GM12878 (cell line): Measurements from ENCODE around the gene NPLOC4. TPM values are rescaled to one million over a fixed set of nuclear protein-coding genes. Genes with fewer than 3 reads are reported as not detected.

ENCODE experiments used
- ATAC-seq: fragments of 200-7000 bp; cut with Tn5 transposase; 3 replicates; pipeline ENCODE4 v1.9.1; 2020; ENCODE audit warnings: mild to moderate bottlenecking, moderate library complexity
- BruUV-seq: library from RNA; stranded (reverse); fragments of 400-500 nt; replicated peaks from 2 replicates; lab custom pipeline; 2021; lab: Mats Ljungman, UMichigan
- CTCF ChIA-PET: fragments of 300-600 bp; sonication (Branson Sonifier 250); formaldehyde crosslinking; extraction: SDS; loops from one replicate; lab custom pipeline; 2021; ENCODE audit warnings: inconsistent platforms; lab: Yijun Ruan, JAX
- POLR2A ChIA-PET: fragments of 350-600 bp; formaldehyde crosslinking; extraction: SDS; loops from one replicate; lab custom pipeline; 2021; ENCODE audit warnings: inconsistent platforms; lab: Charles Lee
- RAD21 ChIA-PET: fragments of 300-600 bp; sonication (Branson Sonifier 250); formaldehyde crosslinking; loops from one replicate; lab custom pipeline; 2023; ENCODE audit warnings: antibody characterized with exemption; ENCODE audit not compliant: unreplicated experiment; lab: Charles Lee
- SMC1A ChIA-PET: fragments of 300-600 bp; sonication (Branson Sonifier 250); formaldehyde crosslinking; loops from one replicate; lab custom pipeline; 2023; ENCODE audit not compliant: unreplicated experiment, uncharacterized antibody; lab: Charles Lee
- DNase-seq: peaks from one replicate; pipeline ENCODE4 v3.0.0-alpha.2; 2011; ENCODE audit warnings: low read depth, low spot score
- FAIRE-seq: peaks from 3 replicates; lab custom pipeline; 2011; peaks lifted over from hg19 to GRCh38; lab: Jason Lieb, UNC
- H2AFZ ChIP-seq: 2 replicates; pipeline ENCODE4 v1.6.0; 2011; ENCODE audit warnings: low read depth, low read length, control low read depth; ENCODE audit not compliant: control insufficient read depth
- H3K27ac ChIP-seq: 2 replicates; pipeline ENCODE4 v1.5.1; 2011; ENCODE audit warnings: control low read depth; ENCODE audit not compliant: control insufficient read depth, insufficient read depth
- H3K27me3 ChIP-seq, 2 experiments: replicated peaks in 1 of 2; 2 replicates each; pipeline versions ENCODE4 v1.6.0 to v1.6.1; 2011; ENCODE audit warnings: low read length in 1 of 2; ENCODE audit not compliant: control insufficient read depth in 2 of 2, insufficient read depth in 2 of 2
- H3K36me3 ChIP-seq, 2 experiments: 2 replicates each; pipeline ENCODE4 v1.5.1; 2011; ENCODE audit warnings: low read length in 1 of 2; ENCODE audit not compliant: control insufficient read depth in 2 of 2, insufficient read depth in 2 of 2
- H3K4me1 ChIP-seq: 2 replicates; pipeline ENCODE4 v1.6.1; 2011; ENCODE audit warnings: mild to moderate bottlenecking, low read length, moderate library complexity, mixed read lengths; ENCODE audit not compliant: control insufficient read depth, insufficient read depth
- H3K4me2 ChIP-seq: 2 replicates; pipeline ENCODE4 v1.6.0; 2011; ENCODE audit warnings: control low read depth; ENCODE audit not compliant: control insufficient read depth, insufficient read depth
- H3K4me3 ChIP-seq: fragments of 200-600 bp; sonication (generic); 2 replicates; pipeline ENCODE4 v1.5.1; 2016
- H3K79me2 ChIP-seq: 2 replicates; pipeline ENCODE4 v1.6.0; 2011; ENCODE audit warnings: low read length; ENCODE audit not compliant: control insufficient read depth, insufficient read depth
- H3K9ac ChIP-seq: 2 replicates; pipeline ENCODE4 v1.8.0; 2011; ENCODE audit warnings: low read length, control low read depth, mixed read lengths; ENCODE audit not compliant: control insufficient read depth, insufficient read depth
- H3K9me3 ChIP-seq: replicated peaks from 3 replicates; pipeline ENCODE4 v1.5.1; 2011; ENCODE audit warnings: mild to moderate bottlenecking, low read length; ENCODE audit not compliant: control insufficient read depth, insufficient read depth
- H4K20me1 ChIP-seq: 2 replicates; pipeline ENCODE4 v1.6.0; 2011; ENCODE audit not compliant: control insufficient read depth, insufficient read depth
- HCFC1 ChIP-seq: fragments of 150-350 bp; IDR thresholded peaks from 2 replicates; pipeline ENCODE4 v1.6.1; 2014; ENCODE audit warnings: low read length
- SPI1 ChIP-seq: IDR thresholded peaks from 2 replicates; pipeline ENCODE4 v1.6.1; 2011; ENCODE audit warnings: low read depth, mild to moderate bottlenecking, low read length, moderate library complexity, borderline replicate concordance; ENCODE audit not compliant: insufficient read depth
- STAT3 ChIP-seq: IDR thresholded peaks from 2 replicates; pipeline ENCODE4 v1.6.1; 2011; ENCODE audit warnings: low read depth, low read length, improper control_type of control experiment
- ZNF274 ChIP-seq: IDR thresholded peaks from one replicate; pipeline ENCODE4 v1.8.0; 2011; ENCODE audit not compliant: insufficient read length, insufficient read depth
- WGBS: methylation state at CpG from one replicate; pipeline ENCODE4 v1.1.6; 2016; ENCODE audit warnings: low lambda C conversion rate; ENCODE audit not compliant: insufficient replicate concordance, insufficient coverage; ENCODE audit errors: missing lambda C conversion rate; 5-methylcytosine and 5-hydroxymethylcytosine counted together
- in situ Hi-C: fragments of 300-500 bp; cut with MboI; formaldehyde crosslinking; loops from 9 replicates; pipeline ENCODE4 v1.14.3; 2018; ENCODE audit warnings: mixed read lengths
- intact Hi-C: fragments of 100-400 bp; cut with micrococcal nuclease; formaldehyde crosslinking; loops from one replicate; pipeline ENCODE4 v1.14.2; 2022; ENCODE audit not compliant: unreplicated experiment
- polyA plus RNA-seq, 11 experiments: library from polyadenylated mRNA; depleted of rRNA in 4 of 11; unstranded in 6 of 11; stranded (reverse) in 5 of 11; fragments of >200 nt; fragmentation: Nextera tagmentation in 4 of 11; fragmentation: Illumina TruSeq in 1 of 11; extraction: Ambion mirVana in 4 of 11; extraction: Trizol in 1 of 11; gene quantifications; 1 replicate in 1 of 11; 2 replicates in 10 of 11; pipeline versions ENCODE4 v1.2.1 to v1.2.3, GENCODE V29; 2011 to 2016; ENCODE audit warnings: inconsistent platforms in 2 of 11, missing spikeins in 2 of 11, low read depth in 1 of 11
- total RNA-seq, 4 experiments: library from RNA; depleted of rRNA in 3 of 4; stranded (reverse); fragments of >200 nt in 3 of 4; fragmentation: Illumina TruSeq in 1 of 4; extraction: Trizol in 1 of 4; gene quantifications; 2 replicates each; pipeline versions ENCODE4 v1.2.1 to v1.2.3, GENCODE V29; 2013 to 2021
- TF ChIP-seq, protein P1 (sequence below): IDR thresholded peaks from 2 replicates; pipeline ENCODE4 v1.6.1; 2012; ENCODE audit warnings: improper control_type of control experiment, low read depth, low read length; ENCODE audit not compliant: insufficient replicate concordance

Gene NPLOC4
- total and polyA plus RNA-seq, 10 of the 15 experiments (the other 5 are each of a cell fraction or from before 2014, with no cell fraction given): 1.5 to 83.7 (median 45.8) TPM

DNA sequence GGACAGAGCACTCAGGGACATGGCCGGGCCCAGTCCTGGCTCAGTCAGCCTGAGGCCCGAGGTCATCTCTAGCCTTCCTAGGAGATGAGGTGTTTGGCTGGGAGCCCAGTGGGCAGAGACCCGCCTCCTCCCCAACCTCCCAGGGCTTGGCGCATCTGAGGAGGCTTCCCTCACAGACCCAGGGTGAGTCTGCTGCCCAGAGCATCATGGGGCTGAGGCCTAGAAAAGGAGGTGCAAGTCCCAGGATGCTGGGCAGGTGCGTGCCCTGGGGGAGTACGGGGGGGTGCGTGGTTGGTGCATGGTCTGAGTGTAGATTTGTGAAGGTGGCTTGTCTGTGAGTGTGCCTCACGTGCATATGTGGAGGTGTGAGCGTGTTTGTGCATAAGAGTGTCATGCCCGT, 14.8 kb upstream of the NPLOC4 start:
- Histone ChIP-seq H3K9me3 (peaks cover 6% of the 10 kb centered on the region; the same call in 2 of the 3 replicates), H3K27me3 (no peaks in the 10 kb centered on the region; a peak in 2 of 4 replicates), H4K20me1 (no peaks in the 10 kb centered on the region), H3K4me3 (no peak overlapping the region), H3K79me2 (no peaks in the 10 kb centered on the region), H3K27ac (no peak overlapping the region), H3K4me2 (no peak overlapping the region), H3K9ac (no peak overlapping the region), H3K36me3 (no peaks in the 10 kb centered on the region), H3K4me1 (0 out of 2 replicates have a peak, but pooled peaks cover 4% of the 10 kb centered on the region), H2AFZ (no peak overlapping the region)
- POLR2A ChIA-PET: no interaction called here
- in situ Hi-C loops: no loop called here
- 63% methylated on average over 10 of the region's 10 CpGs for WGBS
- DNase-seq (no peak), FAIRE-seq (no peak), ATAC-seq (no peak)
- SMC1A ChIA-PET: no interaction called here
- CTCF ChIA-PET: no interaction called here
- RAD21 ChIA-PET: no interaction called here
- no TSS peak for BruUV-seq
- TF ChIP-seq ZNF274: no peak
- no peak for TF ChIP-seq SPI1
- TF ChIP-seq, protein P1, sequence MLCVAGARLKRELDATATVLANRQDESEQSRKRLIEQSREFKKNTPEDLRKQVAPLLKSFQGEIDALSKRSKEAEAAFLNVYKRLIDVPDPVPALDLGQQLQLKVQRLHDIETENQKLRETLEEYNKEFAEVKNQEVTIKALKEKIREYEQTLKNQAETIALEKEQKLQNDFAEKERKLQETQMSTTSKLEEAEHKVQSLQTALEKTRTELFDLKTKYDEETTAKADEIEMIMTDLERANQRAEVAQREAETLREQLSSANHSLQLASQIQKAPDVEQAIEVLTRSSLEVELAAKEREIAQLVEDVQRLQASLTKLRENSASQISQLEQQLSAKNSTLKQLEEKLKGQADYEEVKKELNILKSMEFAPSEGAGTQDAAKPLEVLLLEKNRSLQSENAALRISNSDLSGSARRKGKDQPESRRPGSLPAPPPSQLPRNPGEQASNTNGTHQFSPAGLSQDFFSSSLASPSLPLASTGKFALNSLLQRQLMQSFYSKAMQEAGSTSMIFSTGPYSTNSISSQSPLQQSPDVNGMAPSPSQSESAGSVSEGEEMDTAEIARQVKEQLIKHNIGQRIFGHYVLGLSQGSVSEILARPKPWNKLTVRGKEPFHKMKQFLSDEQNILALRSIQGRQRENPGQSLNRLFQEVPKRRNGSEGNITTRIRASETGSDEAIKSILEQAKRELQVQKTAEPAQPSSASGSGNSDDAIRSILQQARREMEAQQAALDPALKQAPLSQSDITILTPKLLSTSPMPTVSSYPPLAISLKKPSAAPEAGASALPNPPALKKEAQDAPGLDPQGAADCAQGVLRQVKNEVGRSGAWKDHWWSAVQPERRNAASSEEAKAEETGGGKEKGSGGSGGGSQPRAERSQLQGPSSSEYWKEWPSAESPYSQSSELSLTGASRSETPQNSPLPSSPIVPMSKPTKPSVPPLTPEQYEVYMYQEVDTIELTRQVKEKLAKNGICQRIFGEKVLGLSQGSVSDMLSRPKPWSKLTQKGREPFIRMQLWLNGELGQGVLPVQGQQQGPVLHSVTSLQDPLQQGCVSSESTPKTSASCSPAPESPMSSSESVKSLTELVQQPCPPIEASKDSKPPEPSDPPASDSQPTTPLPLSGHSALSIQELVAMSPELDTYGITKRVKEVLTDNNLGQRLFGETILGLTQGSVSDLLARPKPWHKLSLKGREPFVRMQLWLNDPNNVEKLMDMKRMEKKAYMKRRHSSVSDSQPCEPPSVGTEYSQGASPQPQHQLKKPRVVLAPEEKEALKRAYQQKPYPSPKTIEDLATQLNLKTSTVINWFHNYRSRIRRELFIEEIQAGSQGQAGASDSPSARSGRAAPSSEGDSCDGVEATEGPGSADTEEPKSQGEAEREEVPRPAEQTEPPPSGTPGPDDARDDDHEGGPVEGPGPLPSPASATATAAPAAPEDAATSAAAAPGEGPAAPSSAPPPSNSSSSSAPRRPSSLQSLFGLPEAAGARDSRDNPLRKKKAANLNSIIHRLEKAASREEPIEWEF: no peak
- TF ChIP-seq HCFC1: no peak
- TF ChIP-seq STAT3: no peak
- intact Hi-C loops: no loop called here
